HG02852 (cell line): ENCODE results near the gene CRLF1.
"Not testable (repeated sequence)": the region's sequence is repeated elsewhere in the genome, so short reads cannot be mapped to it uniquely, and the experiment has no call there.

Experiments
- ATAC-seq: cut with Tn5 transposase; IDR thresholded peaks from one replicate; pipeline ENCODE4 v1.9.1; 2021; ENCODE audit warnings: mild to moderate bottlenecking, moderate library complexity; ENCODE audit not compliant: unreplicated experiment

Gene CRLF1

GRCh38 chr19:18593367-18594095 is 13.1 kb downstream of the CRLF1 start:
- ATAC-seq = no peak

GRCh38 chr19:18592732-18593131 is 13.9 kb downstream of the CRLF1 start:
- not testable (repeated sequence) for ATAC-seq

GRCh38 chr19:18591735-18592385 is 14.7 kb downstream of the CRLF1 start:
- no peak for ATAC-seq

GRCh38 chr19:18590273-18591272 is 16.0 kb downstream of the CRLF1 start:
- no peak for ATAC-seq

GRCh38 chr19:18589380-18590272 is 17.0 kb downstream of the CRLF1 start:
- peak; percentile 24 for ATAC-seq

GRCh38 chr19:18588611-18589379 is 17.8 kb downstream of the CRLF1 start, which contains the start of gene REX1BD:
TSS of gene REX1BD (plus strand) at chr19:18588798. CDS start at chr19:18588802, 4 bp downstream.
- ATAC-seq = peak; percentile 73

GRCh38 chr19:18587962-18588610 is 18.5 kb downstream of the CRLF1 start:
- no peak for ATAC-seq

- ATAC-seq = no peak
These were observed 19.0 kb downstream of the CRLF1 start for GRCh38 chr19:18587561-18587960.

GRCh38 chr19:18586306-18586705 is 20.3 kb downstream of the CRLF1 start:
- no peak for ATAC-seq

GRCh38 chr19:18580311-18580710 is 26.3 kb downstream of the CRLF1 start:
- no peak for ATAC-seq

- no peak for ATAC-seq
These were observed 29.2 kb downstream of the CRLF1 start for GRCh38 chr19:18577365-18577914.

- ATAC-seq = no peak
These were observed 30.2 kb downstream of the CRLF1 start for GRCh38 chr19:18576383-18576782.

- no peak for ATAC-seq
These were observed 31.8 kb downstream of the CRLF1 start for GRCh38 chr19:18574691-18575291.

GRCh38 chr19:18571564-18572344 is 34.8 kb downstream of the CRLF1 start, which contains the start of gene UBA52:
TSS of gene UBA52 (plus strand) at chr19:18571857. CDS start at chr19:18573301, 1,444 bp downstream.
- peak; percentile 87 for ATAC-seq

- no peak for ATAC-seq
These were observed 38.2 kb downstream of the CRLF1 start for GRCh38 chr19:18568367-18568766.

GRCh38 chr19:18566953-18567352 is 39.6 kb downstream of the CRLF1 start:
- ATAC-seq = no peak

GRCh38 chr19:18562086-18562485 is 44.5 kb downstream of the CRLF1 start:
- no peak for ATAC-seq
